Measurements from ENCODE around the gene SQSTM1. TPM values are rescaled to one million over a fixed set of nuclear protein-coding genes. Genes with fewer than 3 reads are reported as not detected.

SQSTM1 gene
- 670 and 3,659 TPM in 2 replicates for total RNA-seq

DNA sequence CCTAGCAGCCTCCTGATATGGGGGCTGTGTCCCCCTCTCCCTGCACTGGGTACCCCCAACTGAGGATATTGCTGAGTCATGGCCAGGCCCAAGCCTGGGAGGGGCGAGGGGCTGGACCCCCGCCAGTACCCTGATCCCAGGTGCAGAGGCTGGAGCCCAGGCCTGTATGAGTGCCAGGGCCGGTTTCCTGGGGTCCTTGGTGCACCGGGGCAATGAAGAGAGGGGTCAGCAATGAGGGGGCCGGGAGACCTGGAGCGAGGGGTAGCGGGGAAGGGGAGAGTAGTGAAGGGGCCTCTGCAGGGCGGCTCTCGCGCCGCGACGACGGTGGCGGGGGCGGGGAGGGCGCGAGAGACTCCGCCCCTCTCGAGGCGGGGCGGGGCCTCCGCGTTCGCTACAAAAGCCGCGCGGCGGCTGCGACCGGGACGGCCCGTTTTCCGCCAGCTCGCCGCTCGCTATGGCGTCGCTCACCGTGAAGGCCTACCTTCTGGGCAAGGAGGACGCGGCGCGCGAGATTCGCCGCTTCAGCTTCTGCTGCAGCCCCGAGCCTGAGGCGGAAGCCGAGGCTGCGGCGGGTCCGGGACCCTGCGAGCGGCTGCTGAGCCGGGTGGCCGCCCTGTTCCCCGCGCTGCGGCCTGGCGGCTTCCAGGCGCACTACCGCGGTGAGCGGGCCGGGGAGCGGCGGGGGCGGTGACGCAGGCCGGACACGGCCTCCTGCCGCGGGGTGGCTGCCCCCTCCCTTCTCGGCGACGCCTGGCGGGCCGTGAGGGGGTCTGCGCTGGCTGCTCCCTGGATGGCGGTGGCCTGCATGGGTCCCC lies at the start of gene SQSTM1:
TSS of gene SQSTM1 (plus strand) at position 423 of the 815 bp plus-strand sequence. CDS start at position 455, 32 bp downstream.

DNA sequence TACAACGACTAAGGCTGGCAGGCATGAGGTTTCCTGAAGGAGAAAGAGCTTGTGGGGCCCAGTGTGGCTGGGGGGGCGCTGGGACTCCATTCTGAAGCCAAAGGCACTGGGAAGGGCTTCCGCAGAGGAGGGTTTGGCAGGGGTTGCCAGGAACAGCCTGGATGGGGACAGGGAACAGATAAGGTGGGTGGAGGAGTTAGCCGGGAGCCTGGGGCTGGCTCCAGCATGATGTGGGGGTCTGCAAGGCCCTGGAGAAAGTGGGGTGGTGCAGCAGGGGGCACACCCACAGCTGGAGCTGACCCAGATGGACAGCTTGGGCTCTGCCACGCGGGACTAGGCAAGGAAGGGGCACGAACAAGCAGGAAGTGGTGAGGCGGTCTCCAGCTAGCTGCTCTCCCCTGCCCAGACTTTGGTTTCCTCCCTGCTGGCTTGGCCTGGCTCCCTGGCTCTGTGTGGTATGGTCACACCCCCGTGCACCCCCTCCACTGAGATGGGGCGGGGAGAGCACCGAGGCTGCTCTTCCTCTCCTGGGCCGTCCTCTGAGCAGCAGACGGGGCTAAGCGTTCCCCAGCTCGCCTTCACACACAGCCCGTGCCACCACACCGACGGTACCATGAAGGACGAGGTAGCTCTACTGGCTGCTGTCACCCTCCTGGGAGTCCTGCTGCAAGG lies 27.1 kb upstream of the SQSTM1 start, which contains the start of gene LTC4S:
TSS of gene LTC4S (plus strand) at position 519 of the 672 bp plus-strand sequence. CDS start at position 614, 95 bp downstream.

DNA sequence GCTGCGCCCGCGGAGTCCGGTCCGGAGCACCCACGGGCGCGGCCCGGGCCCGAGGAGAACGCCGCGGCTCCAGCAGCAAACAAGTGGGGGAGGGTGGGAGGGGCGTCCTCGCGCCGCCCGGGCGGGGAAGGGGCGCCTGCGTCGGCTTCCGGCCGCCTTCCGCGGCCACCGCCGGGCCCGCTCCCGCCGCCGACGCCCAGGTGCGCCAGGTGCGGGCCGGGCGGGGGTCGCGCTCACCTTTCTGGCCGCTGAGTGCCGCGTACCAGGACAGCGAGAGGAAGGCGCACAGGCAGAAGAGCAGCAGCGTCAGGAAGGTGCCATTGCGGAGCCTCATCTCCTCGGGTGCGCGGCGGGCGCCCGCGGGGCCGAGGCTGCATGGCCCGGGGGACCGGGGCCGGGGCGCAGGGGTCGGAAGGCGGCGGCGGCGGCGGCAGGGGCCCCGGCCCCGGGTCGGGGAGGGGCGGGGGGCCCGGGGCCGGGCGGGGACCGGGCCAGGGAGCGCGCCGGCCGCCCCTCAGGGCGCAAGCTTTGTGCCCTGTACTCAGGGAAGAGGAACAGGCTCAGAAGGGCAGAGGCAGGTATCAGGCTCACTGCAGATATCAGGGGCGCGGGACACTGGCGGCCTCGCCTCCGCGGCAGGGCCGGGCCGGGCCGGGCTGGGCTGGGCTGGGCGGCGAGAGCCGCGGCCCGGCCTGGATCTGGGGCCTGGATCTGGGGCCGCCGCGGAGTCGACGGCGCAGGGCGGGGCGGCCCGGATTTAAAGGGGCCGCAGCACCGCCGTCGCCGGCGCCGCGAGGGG lies 14.3 kb upstream of the SQSTM1 start, which contains the start of gene MGAT4B:
TSS of gene MGAT4B (minus strand) at position 617 of the 799 bp plus-strand sequence. CDS start at position 334, 283 bp downstream.

DNA sequence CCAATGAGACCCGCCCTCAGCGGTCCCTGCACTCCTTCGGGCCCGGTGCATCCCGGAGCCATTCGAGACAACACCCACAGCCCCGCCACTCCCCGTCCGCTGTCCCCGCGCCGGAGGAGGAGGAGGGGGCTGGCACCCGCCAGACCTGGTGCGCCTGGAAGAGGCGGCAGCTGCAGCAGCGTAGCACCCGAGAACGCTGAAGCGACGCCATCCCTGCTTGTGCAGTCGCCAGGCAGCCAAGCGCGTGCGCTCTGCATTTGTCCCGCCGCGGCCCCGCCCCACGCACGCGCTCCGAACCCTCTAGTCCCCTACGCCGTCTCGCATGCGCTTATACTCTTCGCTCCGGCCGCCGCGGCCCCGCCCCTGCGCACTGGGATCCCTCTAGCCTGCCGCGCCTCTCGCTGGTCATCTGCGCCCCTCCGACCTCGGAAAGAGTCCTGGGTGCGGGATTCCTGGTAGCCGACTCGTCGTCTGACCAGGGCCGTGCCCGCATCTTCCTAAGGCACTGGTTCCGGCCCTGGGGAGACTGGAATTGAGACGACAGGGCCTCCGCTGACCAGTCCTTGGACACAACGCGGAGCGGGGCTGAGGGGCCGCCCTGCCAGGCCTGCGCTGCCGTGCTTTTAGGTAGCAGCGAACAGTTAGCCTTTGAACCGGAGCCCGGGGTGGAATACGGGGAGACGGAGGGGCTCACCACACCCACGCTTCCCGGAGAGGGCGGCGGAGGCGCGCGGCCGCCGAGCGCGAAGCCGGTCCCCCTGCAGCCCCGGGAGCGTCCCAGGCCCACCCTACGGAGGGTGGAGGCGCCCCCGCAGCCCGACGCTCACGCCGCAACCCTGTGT lies 38.1 kb downstream of the SQSTM1 start, which contains the start of gene MRNIP:
TSS of gene MRNIP (minus strand) at position 232 of the 842 bp plus-strand sequence. CDS start at position 211, 21 bp downstream.

Other genes with a start within 250 kb of the SQSTM1 start
- 407 and 475 TPM in 2 replicates for gene HNRNPH1, start 197.2 kb upstream of the SQSTM1 start, total RNA-seq
- gene CBY3, start 139.9 kb upstream of the SQSTM1 start, total RNA-seq, result 0.20 TPM in 1 of 2 replicates, not detected in the other
- 805 and 877 TPM in 2 replicates for gene CANX, start 121.9 kb upstream of the SQSTM1 start, total RNA-seq
- 9.7 and 10.9 TPM in 2 replicates for gene MAML1, start 88.1 kb upstream of the SQSTM1 start, total RNA-seq
- 2.3 and 5.2 TPM in 2 replicates for gene LTC4S, start 26.9 kb upstream of the SQSTM1 start, total RNA-seq
- gene MGAT4B, start 14.0 kb upstream of the SQSTM1 start, total RNA-seq, result 207 and 369 TPM in 2 replicates
- 15.1 and 15.2 TPM in 2 replicates for gene MRNIP, start 37.9 kb downstream of the SQSTM1 start, total RNA-seq
- 87.6 and 131 TPM in 2 replicates for gene TBC1D9B, start 87.0 kb downstream of the SQSTM1 start, total RNA-seq